OCI-LY1 (cell line): ENCODE measurements around the gene MMEL1.

ENCODE experiments used
- H2AFZ ChIP-seq: fragments of 200-600 bp; sonication (generic), shearing (Covaris generic); 2 replicates; pipeline ENCODE4 v1.6.0; 2014; ENCODE audit warnings: antibody characterized with exemption, mild to moderate bottlenecking, low read length
- H3F3A ChIP-seq: fragments of 200-600 bp; sonication (generic), shearing (Covaris generic); 2 replicates; pipeline ENCODE4 v1.6.0; 2014; ENCODE audit warnings: mild to moderate bottlenecking, antibody characterized with exemption, low read length, moderate library complexity; ENCODE audit not compliant: insufficient read depth
- H3K27ac ChIP-seq: fragments of 200-600 bp; sonication (generic); 2 replicates; pipeline ENCODE4 v1.5.1; 2014; ENCODE audit warnings: low read length, mixed run types, mild to moderate bottlenecking, low read depth; ENCODE audit not compliant: poor library complexity, severe bottlenecking
- H3K27me3 ChIP-seq: fragments of 200-600 bp; sonication (generic); 2 replicates; pipeline ENCODE4 v1.6.0; 2014; ENCODE audit warnings: antibody characterized with exemption, mild to moderate bottlenecking, low read length, moderate library complexity; ENCODE audit not compliant: insufficient read depth
- H3K36me3 ChIP-seq: fragments of 200-600 bp; sonication (generic); 2 replicates; pipeline ENCODE4 v1.6.1; 2014; ENCODE audit warnings: mild to moderate bottlenecking, antibody characterized with exemption, low read length, moderate library complexity, mixed read lengths; ENCODE audit not compliant: insufficient read depth
- H3K4me1 ChIP-seq: fragments of 200-600 bp; sonication (generic); 2 replicates; pipeline ENCODE4 v1.5.1; 2014; ENCODE audit warnings: mild to moderate bottlenecking, low read length, moderate library complexity; ENCODE audit not compliant: insufficient read depth, severe bottlenecking
- H3K4me2 ChIP-seq: fragments of 200-600 bp; sonication (generic), shearing (Covaris generic); 2 replicates; pipeline ENCODE4 v1.6.1; 2014; ENCODE audit warnings: low read length
- H3K4me3 ChIP-seq: fragments of 200-600 bp; sonication (generic); 2 replicates; pipeline ENCODE4 v1.5.1; 2014; ENCODE audit warnings: low read length, low read depth, mild to moderate bottlenecking, mixed read lengths; ENCODE audit not compliant: poor library complexity, severe bottlenecking
- H3K79me2 ChIP-seq: fragments of 200-600 bp; shearing (Covaris generic); 2 replicates; pipeline ENCODE4 v1.6.1; 2016; ENCODE audit warnings: mixed run types, low read length, mixed read lengths; ENCODE audit not compliant: insufficient read depth
- H3K9ac ChIP-seq: fragments of 200-600 bp; sonication (generic), shearing (Covaris generic); 2 replicates; pipeline ENCODE4 v1.6.1; 2014; ENCODE audit warnings: mild to moderate bottlenecking, low read length, mixed read lengths
- H3K9me2 ChIP-seq: fragments of 200-600 bp; sonication (generic), shearing (Covaris generic); 2 replicates; pipeline ENCODE4 v1.6.1; 2014; ENCODE audit warnings: low read depth, mild to moderate bottlenecking, low read length, mixed read lengths
- H3K9me3 ChIP-seq: fragments of 200-600 bp; shearing (Covaris generic); 2 replicates; pipeline ENCODE4 v1.6.1; 2014; ENCODE audit warnings: low read length, mixed read lengths
- H4K20me1 ChIP-seq: fragments of 200-600 bp; sonication (generic), shearing (Covaris generic); 2 replicates; pipeline ENCODE4 v1.6.0; 2016; ENCODE audit warnings: mild to moderate bottlenecking, low read length; ENCODE audit not compliant: insufficient read depth
- CTCF ChIP-seq: fragments of 200-600 bp; sonication (generic), shearing (Covaris generic); IDR thresholded peaks from 2 replicates; pipeline ENCODE4 v1.5.1; 2017; ENCODE audit warnings: mild to moderate bottlenecking, antibody characterized with exemption, low read length, moderate library complexity, mixed read lengths
- EZH2 ChIP-seq: fragments of 200-600 bp; sonication (generic), shearing (Covaris generic); IDR thresholded peaks from 2 replicates; pipeline ENCODE4 v1.8.0; 2017; ENCODE audit warnings: borderline replicate concordance, mixed run types, mild to moderate bottlenecking, antibody characterized with exemption, low read length, moderate library complexity, mixed read lengths

MMEL1 gene

GRCh38 chr1:2592672-2593071, 40.1 kb downstream of the MMEL1 start:
- Histone ChIP-seq H3K27me3 (no peaks in the 10 kb centered on the region; the same call in 1 of the 2 replicates), H3K27ac (no peak overlapping the region), H3K4me2 (no peak overlapping the region), H3K9me2 (no peaks in the 10 kb centered on the region), H3K4me3 (no peak overlapping the region), H3F3A (no peaks in the 10 kb centered on the region), H4K20me1 (no peaks in the 10 kb centered on the region), H3K36me3 (no peaks in the 10 kb centered on the region), H3K79me2 (no peaks in the 10 kb centered on the region), H2AFZ (no peak overlapping the region), H3K9me3 (no peaks in the 10 kb centered on the region), H3K4me1 (no peaks in the 10 kb centered on the region), H3K9ac (no peak overlapping the region)
- TF ChIP-seq EZH2 (no peak), CTCF (no peak)

- Histone ChIP-seq H3K4me1 (peaks cover 6% of the 10 kb centered on the region), H3K9me2 (no peaks in the 10 kb centered on the region), H3F3A (no peaks in the 10 kb centered on the region), H3K79me2 (no peaks in the 10 kb centered on the region), H4K20me1 (no peaks in the 10 kb centered on the region), H3K9ac (no peak overlapping the region), H2AFZ (no peak overlapping the region), H3K4me2 (no peak overlapping the region), H3K9me3 (no peaks in the 10 kb centered on the region), H3K36me3 (no peaks in the 10 kb centered on the region), H3K27ac (no peak overlapping the region), H3K4me3 (no peak overlapping the region), H3K27me3 (no peaks in the 10 kb centered on the region; the same call in 1 of the 2 replicates)
- TF ChIP-seq EZH2 = no peak
- TF ChIP-seq CTCF = no peak
Observed at GRCh38 chr1:2591581-2592261, 41.1 kb downstream of the MMEL1 start.

- Histone ChIP-seq H3K9ac (no peak overlapping the region), H2AFZ (no peak overlapping the region), H3K36me3 (no peaks in the 10 kb centered on the region), H3K9me2 (no peaks in the 10 kb centered on the region), H3K27ac (no peak overlapping the region), H3K4me1 (peaks cover 6% of the 10 kb centered on the region), H3K4me3 (no peak overlapping the region), H3K9me3 (no peaks in the 10 kb centered on the region), H3K27me3 (no peaks in the 10 kb centered on the region; the same call in 1 of the 2 replicates), H3F3A (no peaks in the 10 kb centered on the region), H4K20me1 (no peaks in the 10 kb centered on the region), H3K4me2 (no peak overlapping the region), H3K79me2 (no peaks in the 10 kb centered on the region)
- no peak for TF ChIP-seq CTCF
Observed at GRCh38 chr1:2591233-2591580, 41.6 kb downstream of the MMEL1 start.
